AG10803 (cell line): ENCODE measurements around the gene PAQR7.

Experiments
- DNase-seq: peaks from one replicate; pipeline ENCODE4 v3.0.0; 2010; ENCODE audit warnings: low read depth
- H3K4me3 ChIP-seq: 2 replicates; pipeline ENCODE4 v1.5.1; 2011; ENCODE audit warnings: mild to moderate bottlenecking, low read length, control low read depth
- TF ChIP-seq, protein P1 (sequence below): conservative IDR thresholded peaks from 2 replicates; pipeline ENCODE4 v1.5.1; 2011; ENCODE audit warnings: mild to moderate bottlenecking, low read length, control low read depth, inconsistent platforms

The PAQR7 gene

GRCh38 chr1:25821112-25821476 lies 54.4 kb downstream of the PAQR7 start:
- TF ChIP-seq, protein P1, sequence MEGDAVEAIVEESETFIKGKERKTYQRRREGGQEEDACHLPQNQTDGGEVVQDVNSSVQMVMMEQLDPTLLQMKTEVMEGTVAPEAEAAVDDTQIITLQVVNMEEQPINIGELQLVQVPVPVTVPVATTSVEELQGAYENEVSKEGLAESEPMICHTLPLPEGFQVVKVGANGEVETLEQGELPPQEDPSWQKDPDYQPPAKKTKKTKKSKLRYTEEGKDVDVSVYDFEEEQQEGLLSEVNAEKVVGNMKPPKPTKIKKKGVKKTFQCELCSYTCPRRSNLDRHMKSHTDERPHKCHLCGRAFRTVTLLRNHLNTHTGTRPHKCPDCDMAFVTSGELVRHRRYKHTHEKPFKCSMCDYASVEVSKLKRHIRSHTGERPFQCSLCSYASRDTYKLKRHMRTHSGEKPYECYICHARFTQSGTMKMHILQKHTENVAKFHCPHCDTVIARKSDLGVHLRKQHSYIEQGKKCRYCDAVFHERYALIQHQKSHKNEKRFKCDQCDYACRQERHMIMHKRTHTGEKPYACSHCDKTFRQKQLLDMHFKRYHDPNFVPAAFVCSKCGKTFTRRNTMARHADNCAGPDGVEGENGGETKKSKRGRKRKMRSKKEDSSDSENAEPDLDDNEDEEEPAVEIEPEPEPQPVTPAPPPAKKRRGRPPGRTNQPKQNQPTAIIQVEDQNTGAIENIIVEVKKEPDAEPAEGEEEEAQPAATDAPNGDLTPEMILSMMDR, result no peak
- peak overlapping the region; percentile 89 for H3K4me3 ChIP-seq
- DNase-seq, result no peak

DNA sequence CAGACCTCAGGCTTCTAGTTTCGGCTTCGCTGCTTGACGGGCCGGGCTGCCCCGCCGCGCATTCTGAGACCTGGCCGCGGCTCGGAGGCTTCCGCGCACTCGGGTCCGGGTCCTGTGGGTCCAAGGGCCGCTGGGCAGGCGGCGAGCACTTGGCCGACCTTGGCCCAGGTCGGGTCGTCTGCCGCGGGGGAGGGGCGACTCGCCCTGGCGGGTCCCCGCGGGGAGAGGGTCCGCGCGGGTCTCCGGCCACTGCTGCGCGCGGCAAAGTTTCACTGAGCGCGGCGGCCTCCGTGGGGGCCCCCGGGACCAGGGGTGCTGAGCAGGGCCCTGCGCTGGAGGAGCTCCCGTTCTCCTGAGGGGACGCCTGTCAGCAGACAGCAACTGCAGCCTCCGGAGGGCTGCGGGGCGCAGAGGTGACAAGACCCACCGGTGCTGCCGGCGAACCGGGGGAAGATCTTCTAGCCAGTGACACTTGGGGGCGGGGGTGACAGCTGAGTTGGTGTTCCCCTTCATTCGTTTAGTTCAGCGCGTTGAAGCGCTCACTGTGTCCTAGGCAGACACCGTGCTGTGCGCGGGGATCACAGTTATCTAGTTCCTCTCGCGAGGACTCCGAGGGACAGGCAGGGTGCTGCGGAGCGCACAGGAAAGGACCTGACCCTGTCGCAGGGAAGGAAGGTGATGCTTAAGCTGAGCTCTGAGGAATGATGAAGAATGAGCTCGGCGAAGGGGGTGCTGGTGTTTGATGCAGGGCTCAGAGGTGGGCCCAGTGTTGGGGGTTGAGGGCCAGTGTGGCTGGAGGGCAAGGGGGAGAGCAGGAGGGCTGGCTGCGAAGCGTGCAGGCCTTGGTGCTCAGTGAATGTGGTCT lies 55.0 kb downstream of the PAQR7 start:
- H3K4me3 ChIP-seq, result peak overlapping the region; percentile 89
- peak; percentile 61 for DNase-seq
- TF ChIP-seq, protein P1, result no peak

DNA sequence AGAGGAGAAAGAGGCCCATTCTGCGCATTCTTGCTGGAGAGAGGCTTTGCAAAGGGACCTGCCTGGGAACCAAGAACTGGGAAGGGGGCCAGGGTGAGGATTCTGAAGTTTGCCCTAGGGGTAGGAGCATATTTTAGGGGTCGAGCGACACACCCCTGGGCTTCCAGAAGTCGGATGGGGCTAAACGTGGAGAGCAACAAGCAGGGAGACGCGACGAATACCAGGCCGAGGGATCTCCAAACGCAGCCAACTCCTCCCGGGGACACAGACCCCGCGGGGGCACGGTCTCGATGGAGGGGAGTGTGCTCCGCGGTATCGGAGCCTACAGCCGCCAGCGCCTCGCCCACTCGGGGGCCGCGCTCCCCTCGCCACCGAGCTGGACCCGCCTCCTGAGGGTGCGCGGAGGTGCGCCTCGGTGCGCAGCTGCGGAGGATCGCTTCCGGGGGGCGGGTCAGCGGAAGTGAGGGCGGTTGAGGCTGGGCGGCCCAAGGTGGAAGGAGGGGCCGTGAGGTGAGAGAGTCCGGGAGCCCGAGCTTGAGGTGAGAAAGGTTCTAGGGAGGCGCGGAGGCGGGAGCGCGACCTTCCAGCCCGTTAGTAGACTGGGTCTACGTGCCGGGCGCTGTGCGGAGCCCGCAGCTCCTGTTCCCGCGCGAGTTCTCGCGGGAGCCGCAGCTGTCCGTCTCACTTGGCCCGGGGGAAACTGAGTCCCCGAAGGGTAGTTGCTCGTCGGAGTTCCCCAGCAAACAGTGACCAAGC lies 55.8 kb downstream of the PAQR7 start, which contains the start of gene MTFR1L:
Gene MTFR1L (plus strand): TSS at position 464 of the 756 bp plus-strand sequence. CDS start 3,151 bp downstream, outside the sequence.
- peak; percentile 66 for DNase-seq
- peak within 1 kb of the TSS; percentile 89 for H3K4me3 ChIP-seq
- TF ChIP-seq, protein P1, result no peak

DNA sequence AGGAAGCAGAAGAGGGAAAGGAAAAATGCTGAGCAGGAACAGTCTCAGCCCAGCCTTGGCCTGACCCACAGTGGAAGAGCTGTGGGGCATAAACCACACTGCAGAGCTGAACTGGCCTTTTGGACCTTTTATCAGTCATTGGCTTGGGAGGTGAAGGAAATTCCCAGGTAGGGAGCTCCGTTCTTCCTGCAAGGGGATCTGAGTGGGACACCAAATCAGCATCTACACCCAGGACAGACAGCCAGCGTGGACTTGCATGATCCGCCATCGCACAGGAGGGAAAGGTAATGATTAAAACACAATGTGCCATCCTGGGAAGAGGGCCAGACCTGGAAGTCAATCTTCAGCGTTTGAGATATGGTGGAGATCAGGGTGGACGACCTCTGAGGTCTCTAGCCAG lies 56.9 kb downstream of the PAQR7 start:
- TF ChIP-seq, protein P1, result no peak
- DNase-seq, result no peak
- H3K4me3 ChIP-seq, result peak overlapping the region; percentile 89

DNA sequence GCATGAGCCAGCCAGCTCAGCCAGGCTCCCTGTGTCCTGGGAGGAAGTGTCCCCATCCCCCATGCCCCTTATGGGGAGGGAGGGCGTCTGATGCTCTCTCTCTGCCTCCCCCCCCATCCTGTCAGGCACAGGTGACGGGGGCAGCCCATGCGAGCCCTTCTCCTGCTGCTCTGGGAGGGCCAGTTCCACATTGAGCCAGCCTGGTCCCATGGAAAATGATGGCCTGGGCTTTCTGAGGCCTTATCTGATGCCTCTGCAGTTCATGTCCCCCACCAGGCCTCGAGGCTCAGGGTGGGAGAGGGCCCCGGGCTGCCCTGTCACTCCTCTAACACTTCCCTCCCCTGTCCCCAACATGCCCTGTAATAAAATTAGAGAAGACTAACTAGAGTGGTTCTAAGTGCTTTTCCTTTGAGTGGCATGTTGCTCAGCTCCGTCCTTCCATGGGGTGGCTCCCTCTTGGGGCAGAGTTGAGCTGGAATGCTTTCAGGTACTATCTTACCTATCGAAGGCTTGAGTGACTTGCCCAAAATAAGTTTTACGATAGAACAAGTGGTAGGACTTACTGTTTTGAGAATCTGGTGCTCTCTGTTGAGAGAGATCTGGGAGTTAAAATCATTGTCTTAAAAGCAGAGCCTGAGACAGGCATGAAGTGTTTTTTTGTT lies 57.5 kb downstream of the PAQR7 start:
- no peak overlapping the region for H3K4me3 ChIP-seq
- TF ChIP-seq, protein P1, result peak; percentile 21; the same call in 1 of the 2 replicates
- DNase-seq, result no peak

- no peak overlapping the region for H3K4me3 ChIP-seq
- TF ChIP-seq, protein P1, result no peak
- no peak for DNase-seq
Observed at GRCh38 chr1:25816112-25816718, 59.3 kb downstream of the PAQR7 start.
